Lung microvascular endothelial cell (primary cell): Measurements from ENCODE around the gene SCART1. TPM values are rescaled to one million over a fixed set of nuclear protein-coding genes. Genes with fewer than 3 reads are reported as not detected.
"Not testable (repeated sequence)": the region's sequence is repeated elsewhere in the genome, so short reads cannot be mapped to it uniquely, and the experiment has no call there.

Experiments
- DNase-seq, 2 donors: peaks; one replicate each; pipeline versions ENCODE4 v3.0.0 to v3.0.0-alpha.2; 2010; ENCODE audit warnings: low read depth in 2 of 2
- total RNA-seq: library from RNA; depleted of rRNA; stranded (reverse); fragments of >200 nt; gene quantifications from 2 replicates; pipeline ENCODE4 v1.2.1, GENCODE V29; 2014

Gene SCART1
- total RNA-seq, 1 donor from 2014 or later: 0.40 TPM

GRCh38 chr10:133516057-133516456, 62.3 kb downstream of the SCART1 start:
- DNase-seq: no peak

DNA sequence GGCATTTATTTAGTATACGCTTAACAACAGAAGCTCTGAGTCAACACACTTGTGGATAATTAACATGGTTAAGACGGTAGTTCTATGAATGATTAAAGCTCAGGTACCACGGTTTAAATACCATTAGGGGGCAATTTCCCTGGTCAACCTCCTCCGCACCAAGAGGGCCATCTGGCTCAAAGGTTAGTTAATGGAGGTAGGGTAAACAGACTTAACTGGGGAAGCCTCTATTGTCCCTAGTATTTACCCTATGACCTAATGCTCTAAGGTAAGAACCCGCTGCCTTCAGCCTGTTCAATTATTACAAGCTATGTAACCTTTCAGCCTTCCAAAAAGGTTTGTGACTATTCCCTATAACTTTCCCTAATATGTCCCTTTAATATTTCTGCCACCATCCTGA, 64.8 kb downstream of the SCART1 start:
- DNase-seq: not testable (repeated sequence)

Other genes starting within 250 kb of the SCART1 start
- gene UTF1, start 223.7 kb upstream of the SCART1 start, total RNA-seq: not detected in 2 replicates
- not detected in 2 replicates for gene VENTX, start 216.1 kb upstream of the SCART1 start, total RNA-seq
- gene ADAM8, start 177.1 kb upstream of the SCART1 start, total RNA-seq: 0.22 and 0.40 TPM in 2 replicates
- gene TUBGCP2, start 145.1 kb upstream of the SCART1 start, total RNA-seq: 32.0 and 35.3 TPM in 2 replicates
- gene ZNF511, start 145.0 kb upstream of the SCART1 start, total RNA-seq: 16.8 and 24.8 TPM in 2 replicates
- gene CALY, start 117.0 kb upstream of the SCART1 start, total RNA-seq: 0.22 TPM in 1 of 2 replicates, not detected in the other
- gene PRAP1, start 106.6 kb upstream of the SCART1 start, total RNA-seq: not detected in 2 replicates
- 13.1 and 18.7 TPM in 2 replicates for gene FUOM, start 95.9 kb upstream of the SCART1 start, total RNA-seq
- gene ECHS1, start 80.6 kb upstream of the SCART1 start, total RNA-seq: 58.0 and 58.1 TPM in 2 replicates
- 4.4 and 6.9 TPM in 2 replicates for gene PAOX, start 74.7 kb upstream of the SCART1 start, total RNA-seq
- gene MTG1, start 59.8 kb upstream of the SCART1 start, total RNA-seq: 25.9 and 29.4 TPM in 2 replicates
- under 0.01 TPM in 1 of 2 replicates, not detected in the other for gene SPRN, start 29.3 kb upstream of the SCART1 start, total RNA-seq
- gene CYP2E1, start 73.4 kb downstream of the SCART1 start, total RNA-seq: not detected in 2 replicates
- gene SYCE1, start 111.6 kb downstream of the SCART1 start, total RNA-seq: not detected in 2 replicates
- not detected in 2 replicates for gene FRG2B, start 172.8 kb downstream of the SCART1 start, total RNA-seq